Measurements from ENCODE around the gene OGT. TPM values are rescaled to one million over a fixed set of nuclear protein-coding genes. Genes with fewer than 3 reads are reported as not detected.

OGT gene
- total and polyA plus RNA-seq, 2 donors = 37.3 to 221 TPM

DNA sequence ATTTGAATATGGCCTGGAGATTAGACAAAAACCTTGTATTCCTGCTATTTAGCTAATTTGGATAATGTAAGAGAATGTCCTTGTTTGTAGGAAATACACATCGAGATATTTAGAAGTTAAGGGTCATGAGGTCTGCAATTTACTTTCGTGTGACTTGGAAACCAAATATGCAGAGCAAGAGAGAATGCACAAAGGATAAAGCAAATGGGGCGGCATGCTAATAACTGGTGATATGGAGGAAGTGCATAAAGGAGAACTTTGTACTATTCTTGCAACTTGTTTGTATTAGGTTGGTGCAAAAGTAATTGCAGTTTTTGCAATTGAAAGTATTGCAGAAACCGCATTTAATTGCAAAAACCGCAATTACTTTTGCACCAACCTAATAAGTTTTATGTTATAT lies 92.6 kb downstream of the OGT start:
- DNase-seq (ENCODE audit: extremely low spot score) = no peak
- Histone ChIP-seq H3K4me1 (ENCODE audit: insufficient read depth) (no peaks in the 10 kb centered on the region), H3K36me3 (ENCODE audit: insufficient read depth) (no peaks in the 10 kb centered on the region), H3K4me3 (ENCODE audit: low read depth, low read length) (no peak overlapping the region), H3K27ac (ENCODE audit: low read depth) (no peak overlapping the region)
- WGBS = 94% methylated on average over 5 of the region's 5 CpGs

Small RNAs within 50 kb of the gene (small RNA-seq; reads per million reads assigned to genes)
- gene RF00019 = not detected

Other genes starting within 250 kb of the OGT start
- gene NONO, start 249.5 kb upstream of the OGT start, total RNA-seq = 261 TPM
- gene NONO, start 249.5 kb upstream of the OGT start, polyA plus RNA-seq = 179 TPM
- 19.6 TPM for gene ITGB1BP2, start 231.4 kb upstream of the OGT start, total RNA-seq
- 11.1 TPM for gene ITGB1BP2, start 231.4 kb upstream of the OGT start, polyA plus RNA-seq
- gene TAF1, start 166.7 kb upstream of the OGT start, total RNA-seq = 54.1 TPM
- gene TAF1, start 166.7 kb upstream of the OGT start, polyA plus RNA-seq = 21.4 TPM
- 3.0 TPM for gene GCNA, start 45.3 kb downstream of the OGT start, total RNA-seq
- gene GCNA, start 45.3 kb downstream of the OGT start, polyA plus RNA-seq = 0.82 TPM
- not detected for gene CXCR3, start 85.4 kb downstream of the OGT start, total RNA-seq
- 0.28 TPM for gene CXCR3, start 85.4 kb downstream of the OGT start, polyA plus RNA-seq
- not detected for gene CXorf49, start 185.2 kb downstream of the OGT start, total RNA-seq
- not detected for gene CXorf49, start 185.2 kb downstream of the OGT start, polyA plus RNA-seq
- gene CXorf49B, start 230.2 kb downstream of the OGT start, total RNA-seq = not detected
- gene CXorf49B, start 230.2 kb downstream of the OGT start, polyA plus RNA-seq = not detected